ENCODE measurements around the gene COA1. TPM values are rescaled to one million over a fixed set of nuclear protein-coding genes. Genes with fewer than 3 reads are reported as not detected.

The COA1 gene
- total RNA-seq, 2 donors from 2014 or later = 104 to 144 TPM

GRCh38 chr7:43703573-43703972, 25.8 kb downstream of the COA1 start:
- H3K9ac ChIP-seq (ENCODE audit: extremely low read depth, low read length, poor library complexity, severe bottlenecking) = no peak overlapping the region
- WGBS, 2 experiments (ENCODE audit: insufficient coverage in 1 of 2, insufficient read length in 1 of 2) = 83% methylated on average over 1 of the region's 1 CpG; no CpG with 5 or more reads in 1 of the 2 experiments
- no peak for TF ChIP-seq CTCF (conservative IDR thresholded peaks at IDR 0.05)
- H3K27ac ChIP-seq (ENCODE audit: low read depth, low read length) = no peak overlapping the region
- H3K36me3 ChIP-seq (ENCODE audit: control insufficient read depth, insufficient read depth, low read length) = peaks cover 16% of the 10 kb centered on the region
- H3K27me3 ChIP-seq (ENCODE audit: control insufficient read depth, insufficient read depth, low read length, poor library complexity, severe bottlenecking) = no peaks in the 10 kb centered on the region
- Mint-ChIP-seq H3K9me3 (peaks cover 17% of the 10 kb centered on the region), H3K4me3 (no peak overlapping the region), H3K4me1 (peaks cover 25% of the 10 kb centered on the region), H3K27me3 (ENCODE audit: insufficient read depth) (no peaks in the 10 kb centered on the region), H3K27ac (no peak overlapping the region), H3K36me3 (ENCODE audit: low read depth) (peaks cover 42% of the 10 kb centered on the region)
- DNase-seq = no peak
- no peak overlapping the region for H3K4me3 ChIP-seq (ENCODE audit: low read length)
- H3K9me3 ChIP-seq (ENCODE audit: control insufficient read depth, low read length) = peaks cover 13% of the 10 kb centered on the region
- peaks cover 4% of the 10 kb centered on the region for H3K4me1 ChIP-seq (ENCODE audit: control insufficient read depth, insufficient read depth, low read length)

- no peaks in the 10 kb centered on the region for H3K27me3 Mint-ChIP-seq (ENCODE audit: insufficient read depth)
- 88 to 100% methylated on average over 1 of the region's 1 CpG for WGBS, 2 experiments (ENCODE audit: insufficient coverage in 1 of 2, insufficient read length in 1 of 2)
- peaks cover 4% of the 10 kb centered on the region for H3K4me1 ChIP-seq (ENCODE audit: control insufficient read depth, insufficient read depth, low read length)
- no peaks in the 10 kb centered on the region for H3K27me3 ChIP-seq (ENCODE audit: control insufficient read depth, insufficient read depth, low read length, poor library complexity, severe bottlenecking)
- no peak overlapping the region for H3K4me3 ChIP-seq (ENCODE audit: low read length)
- no peak overlapping the region for H3K27ac ChIP-seq (ENCODE audit: low read depth, low read length)
- H3K36me3 ChIP-seq (ENCODE audit: control insufficient read depth, insufficient read depth, low read length) = peaks cover 16% of the 10 kb centered on the region
- peaks cover 36% of the 10 kb centered on the region for H3K36me3 Mint-ChIP-seq (ENCODE audit: low read depth)
- peaks cover 12% of the 10 kb centered on the region for H3K9me3 Mint-ChIP-seq
- no peak overlapping the region for H3K27ac Mint-ChIP-seq
- peaks cover 25% of the 10 kb centered on the region for H3K4me1 Mint-ChIP-seq
- DNase-seq = no peak
- H3K9ac ChIP-seq (ENCODE audit: extremely low read depth, low read length, poor library complexity, severe bottlenecking) = no peak overlapping the region
- no peak for TF ChIP-seq CTCF (conservative IDR thresholded peaks at IDR 0.05)
- H3K9me3 ChIP-seq (ENCODE audit: control insufficient read depth, low read length) = peaks cover 12% of the 10 kb centered on the region
- H3K4me3 Mint-ChIP-seq = no peak overlapping the region
These were observed 26.3 kb downstream of the COA1 start for GRCh38 chr7:43702974-43703373.

GRCh38 chr7:43701929-43702328, 27.4 kb downstream of the COA1 start:
- Mint-ChIP-seq H3K27me3 (ENCODE audit: insufficient read depth) (no peaks in the 10 kb centered on the region), H3K27ac (peak overlapping the region; percentile 54), H3K4me3 (no peak overlapping the region), H3K36me3 (ENCODE audit: low read depth) (peaks cover 29% of the 10 kb centered on the region), H3K4me1 (peaks cover 25% of the 10 kb centered on the region), H3K9me3 (peaks cover 3% of the 10 kb centered on the region)
- H3K9ac ChIP-seq (ENCODE audit: extremely low read depth, low read length, poor library complexity, severe bottlenecking) = no peak overlapping the region
- H3K36me3 ChIP-seq (ENCODE audit: control insufficient read depth, insufficient read depth, low read length) = peaks cover 11% of the 10 kb centered on the region
- peaks cover 2% of the 10 kb centered on the region for H3K9me3 ChIP-seq (ENCODE audit: control insufficient read depth, low read length)
- DNase-seq = no peak
- WGBS, 2 experiments (ENCODE audit: insufficient coverage in 1 of 2, insufficient read length in 1 of 2) = 88 to 100% methylated on average over 2 to 3 of the region's 3 CpGs
- no peaks in the 10 kb centered on the region for H3K27me3 ChIP-seq (ENCODE audit: control insufficient read depth, insufficient read depth, low read length, poor library complexity, severe bottlenecking)
- TF ChIP-seq CTCF (conservative IDR thresholded peaks at IDR 0.05) = no peak
- H3K4me3 ChIP-seq (ENCODE audit: low read length) = no peak overlapping the region
- peaks cover 4% of the 10 kb centered on the region for H3K4me1 ChIP-seq (ENCODE audit: control insufficient read depth, insufficient read depth, low read length)
- no peak overlapping the region for H3K27ac ChIP-seq (ENCODE audit: low read depth, low read length)
